HCT116 (cell line): ENCODE results near the gene MYLK.

Experiments used
- ELF1 ChIP-seq: IDR thresholded peaks from 2 replicates; pipeline ENCODE4 v1.6.1; 2012; ENCODE audit warnings: low read depth, borderline replicate concordance
- POLR2AphosphoS5 ChIP-seq: IDR thresholded peaks from 2 replicates; pipeline ENCODE4 v1.6.1; 2011; ENCODE audit warnings: mild to moderate bottlenecking, low read depth, low read length, moderate library complexity
- TF ChIP-seq, protein P1 (sequence below), 3 experiments: fragments of 200-600 bp in 1 of 3; sonication (generic) in 1 of 3; IDR thresholded peaks in 2 of 3; conservative IDR thresholded peaks in 1 of 3; 2 replicates each; pipeline ENCODE4 v1.5.1; 2012 to 2017; ENCODE audit warnings: low read depth in 2 of 3, low read length in 2 of 3, antibody characterized with exemption in 1 of 3, borderline replicate concordance in 1 of 3, control low read depth in 1 of 3, mild to moderate bottlenecking in 1 of 3, mixed read lengths in 1 of 3, mixed run types in 1 of 3, moderate library complexity in 1 of 3; ENCODE audit not compliant: insufficient read depth in 1 of 3

DNA sequence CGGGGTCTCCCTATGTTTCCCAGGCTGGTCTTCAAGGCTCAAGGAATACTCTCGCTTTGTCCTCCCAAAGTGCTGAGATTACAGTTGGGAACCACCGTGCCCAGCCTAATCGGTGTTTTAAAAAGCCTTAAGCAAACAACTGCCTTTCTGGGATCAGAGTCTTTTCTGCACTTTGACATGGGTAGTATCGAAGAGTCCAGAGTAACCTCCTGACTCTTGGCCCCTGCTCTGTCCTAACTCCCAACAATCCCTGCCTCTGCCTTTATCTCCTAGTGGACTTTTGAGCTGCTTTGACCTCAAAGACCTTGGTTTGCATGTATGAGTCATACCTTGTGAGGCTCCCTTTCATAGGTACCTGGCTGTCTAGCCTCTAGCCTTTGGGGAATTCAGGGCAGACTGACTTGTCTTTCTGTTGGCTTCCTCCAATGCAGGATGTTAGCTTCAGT lies 278.3 kb downstream of the MYLK start:
- TF ChIP-seq, protein P1, sequence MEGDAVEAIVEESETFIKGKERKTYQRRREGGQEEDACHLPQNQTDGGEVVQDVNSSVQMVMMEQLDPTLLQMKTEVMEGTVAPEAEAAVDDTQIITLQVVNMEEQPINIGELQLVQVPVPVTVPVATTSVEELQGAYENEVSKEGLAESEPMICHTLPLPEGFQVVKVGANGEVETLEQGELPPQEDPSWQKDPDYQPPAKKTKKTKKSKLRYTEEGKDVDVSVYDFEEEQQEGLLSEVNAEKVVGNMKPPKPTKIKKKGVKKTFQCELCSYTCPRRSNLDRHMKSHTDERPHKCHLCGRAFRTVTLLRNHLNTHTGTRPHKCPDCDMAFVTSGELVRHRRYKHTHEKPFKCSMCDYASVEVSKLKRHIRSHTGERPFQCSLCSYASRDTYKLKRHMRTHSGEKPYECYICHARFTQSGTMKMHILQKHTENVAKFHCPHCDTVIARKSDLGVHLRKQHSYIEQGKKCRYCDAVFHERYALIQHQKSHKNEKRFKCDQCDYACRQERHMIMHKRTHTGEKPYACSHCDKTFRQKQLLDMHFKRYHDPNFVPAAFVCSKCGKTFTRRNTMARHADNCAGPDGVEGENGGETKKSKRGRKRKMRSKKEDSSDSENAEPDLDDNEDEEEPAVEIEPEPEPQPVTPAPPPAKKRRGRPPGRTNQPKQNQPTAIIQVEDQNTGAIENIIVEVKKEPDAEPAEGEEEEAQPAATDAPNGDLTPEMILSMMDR (IDR thresholded peaks at IDR 0.05 in 2 of 3, conservative IDR thresholded peaks at IDR 0.05 in 1 of 3; ENCODE audit: borderline replicate concordance in 1 of 3, insufficient read depth in 1 of 3, low read depth in 2 of 3, low read length in 2 of 3): no peak
- TF ChIP-seq ELF1 (no peak), POLR2AphosphoS5 (peak; percentile 23; the same call in 1 of the 2 replicates)
